A549 (cell line): ENCODE data around the gene CDCA7L.

Source experiments
- CTCF ChIP-seq: fragments of >200 bp; sonication (Bioruptor Twin); formaldehyde crosslinking; IDR thresholded peaks from 3 replicates; pipeline ENCODE4 v1.5.1; 2016
- KDM1A ChIP-seq: fragments of 200-600 bp; sonication (generic); IDR thresholded peaks from 2 replicates; pipeline ENCODE4 v1.6.1; 2016; ENCODE audit warnings: low read depth, mild to moderate bottlenecking
- MAZ ChIP-seq: fragments of 150-350 bp; IDR thresholded peaks from 2 replicates; pipeline ENCODE4 v1.6.1; 2014; ENCODE audit warnings: antibody characterized with exemption, low read depth, low read length, borderline replicate concordance
- NPAS2 ChIP-seq: fragments of 250-450 bp; sonication (Bioruptor Pico); IDR thresholded peaks from 2 replicates; pipeline ENCODE4 v1.8.0; 2022; ENCODE audit warnings: mild to moderate bottlenecking, moderate library complexity, borderline replicate concordance
- POLR2A ChIP-seq: IDR thresholded peaks from 2 replicates; pipeline ENCODE4 v1.6.1; 2012; ENCODE audit warnings: mild to moderate bottlenecking, low read length
- TF ChIP-seq, protein P1 (sequence below): IDR thresholded peaks from 2 replicates; pipeline ENCODE4 v1.6.1; 2012

DNA sequence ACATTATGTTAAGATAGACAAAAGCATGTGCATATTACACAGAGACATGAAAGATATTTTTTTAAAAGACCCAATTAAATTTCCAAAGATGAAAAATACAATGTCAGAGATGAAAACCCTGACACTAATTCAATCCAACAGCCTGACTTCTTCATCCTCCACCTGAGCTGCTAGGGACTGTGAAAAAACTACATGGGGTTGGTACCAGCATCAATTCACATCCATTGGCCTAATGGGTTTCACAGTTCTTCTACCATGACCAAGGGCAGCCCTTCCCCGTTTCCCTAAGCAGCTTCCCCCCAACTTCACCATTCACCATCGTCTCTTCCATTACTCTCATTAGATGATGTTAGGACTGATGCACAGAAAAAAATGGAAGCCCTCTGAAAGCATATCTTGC, 37.4 kb upstream of the CDCA7L start:
- TF ChIP-seq, protein P1, sequence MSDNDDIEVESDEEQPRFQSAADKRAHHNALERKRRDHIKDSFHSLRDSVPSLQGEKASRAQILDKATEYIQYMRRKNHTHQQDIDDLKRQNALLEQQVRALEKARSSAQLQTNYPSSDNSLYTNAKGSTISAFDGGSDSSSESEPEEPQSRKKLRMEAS: no peak
- TF ChIP-seq KDM1A: no peak
- TF ChIP-seq POLR2A: no peak
- no peak for TF ChIP-seq MAZ
- TF ChIP-seq NPAS2 (CRISPR knock-in tag): no peak
- no peak for TF ChIP-seq CTCF
